HEK293 (cell line): Measurements from ENCODE around the gene CENATAC.
A peak's percentile ranks its signal among the peaks of the same experiment; 100 is the strongest.

Experiments
- GLI4 ChIP-seq: fragments of 450-650 bp; formaldehyde crosslinking; IDR thresholded peaks from 2 replicates; pipeline ENCODE4 v1.5.1; 2016; ENCODE audit warnings: missing biosample characterization, missing genetic modification characterization
- GLIS1 ChIP-seq: fragments of 450-650 bp; formaldehyde crosslinking; IDR thresholded peaks from 2 replicates; pipeline ENCODE4 v1.5.1; 2016; ENCODE audit warnings: missing biosample characterization, missing genetic modification characterization
- KLF7 ChIP-seq: fragments of 450-650 bp; formaldehyde crosslinking; IDR thresholded peaks from 2 replicates; pipeline ENCODE4 v1.5.1; 2016; ENCODE audit warnings: missing biosample characterization, missing genetic modification characterization, borderline replicate concordance
- SCRT2 ChIP-seq: fragments of 450-650 bp; formaldehyde crosslinking; IDR thresholded peaks from 2 replicates; pipeline ENCODE4 v1.5.1; 2016; ENCODE audit warnings: missing biosample characterization, missing genetic modification characterization
- SP2 ChIP-seq: fragments of 450-650 bp; formaldehyde crosslinking; IDR thresholded peaks from 2 replicates; pipeline ENCODE4 v1.5.1; 2016; ENCODE audit warnings: missing biosample characterization, missing genetic modification characterization
- YY2 ChIP-seq: fragments of 450-650 bp; formaldehyde crosslinking; IDR thresholded peaks from 2 replicates; pipeline ENCODE4 v1.5.1; 2016; ENCODE audit warnings: missing biosample characterization, missing genetic modification characterization
- ZBTB17 ChIP-seq: fragments of 450-650 bp; formaldehyde crosslinking; IDR thresholded peaks from 2 replicates; pipeline ENCODE4 v1.5.1; 2016; ENCODE audit warnings: missing biosample characterization, missing genetic modification characterization
- ZBTB48 ChIP-seq: fragments of 450-650 bp; formaldehyde crosslinking; IDR thresholded peaks from 2 replicates; pipeline ENCODE4 v1.5.1; 2016; ENCODE audit warnings: missing biosample characterization, missing genetic modification characterization
- ZNF16 ChIP-seq: fragments of 450-650 bp; formaldehyde crosslinking; IDR thresholded peaks from 2 replicates; pipeline ENCODE4 v1.5.1; 2016; ENCODE audit warnings: low read depth, missing biosample characterization, missing genetic modification characterization
- ZNF24 ChIP-seq: fragments of 450-650 bp; formaldehyde crosslinking; IDR thresholded peaks from 2 replicates; pipeline ENCODE4 v1.5.1; 2016; ENCODE audit warnings: missing biosample characterization, missing genetic modification characterization
- ZNF248 ChIP-seq: fragments of 450-650 bp; formaldehyde crosslinking; IDR thresholded peaks from 2 replicates; pipeline ENCODE4 v1.5.1; 2017; ENCODE audit warnings: missing biosample characterization, missing genetic modification characterization
- ZNF266 ChIP-seq: fragments of 450-650 bp; formaldehyde crosslinking; IDR thresholded peaks from 2 replicates; pipeline ENCODE4 v1.5.1; 2016; ENCODE audit warnings: missing biosample characterization, missing genetic modification characterization, low read depth
- ZNF292 ChIP-seq: fragments of 450-650 bp; formaldehyde crosslinking; IDR thresholded peaks from 2 replicates; pipeline ENCODE4 v1.5.1; 2016; ENCODE audit warnings: low read depth, missing biosample characterization, missing genetic modification characterization, borderline replicate concordance
- ZNF350 ChIP-seq: fragments of 450-650 bp; formaldehyde crosslinking; IDR thresholded peaks from 2 replicates; pipeline ENCODE4 v1.5.0; 2017; ENCODE audit warnings: missing biosample characterization, mild to moderate bottlenecking, missing genetic modification characterization
- ZNF416 ChIP-seq: fragments of 450-650 bp; formaldehyde crosslinking; IDR thresholded peaks from 2 replicates; pipeline ENCODE4 v1.5.1; 2016; ENCODE audit warnings: missing biosample characterization, missing genetic modification characterization
- ZNF423 ChIP-seq: fragments of 450-650 bp; formaldehyde crosslinking; IDR thresholded peaks from 2 replicates; pipeline ENCODE4 v1.5.1; 2016; ENCODE audit warnings: missing biosample characterization, missing genetic modification characterization
- ZNF529 ChIP-seq: fragments of 450-650 bp; formaldehyde crosslinking; IDR thresholded peaks from 2 replicates; pipeline ENCODE4 v1.5.1; 2017; ENCODE audit warnings: missing genetic modification characterization, missing biosample characterization; ENCODE audit not compliant: insufficient replicate concordance
- ZNF624 ChIP-seq: fragments of 450-650 bp; formaldehyde crosslinking; IDR thresholded peaks from 2 replicates; pipeline ENCODE4 v1.5.1; 2017; ENCODE audit warnings: missing biosample characterization, missing genetic modification characterization
- ZNF837 ChIP-seq: fragments of 450-650 bp; formaldehyde crosslinking; IDR thresholded peaks from 2 replicates; pipeline ENCODE4 v1.5.1; 2016; ENCODE audit warnings: missing biosample characterization, missing genetic modification characterization
- TF ChIP-seq, protein P1 (sequence below): fragments of 450-650 bp; formaldehyde crosslinking; IDR thresholded peaks from 2 replicates; pipeline ENCODE4 v1.5.1; 2016; ENCODE audit warnings: missing biosample characterization, missing genetic modification characterization
- TF ChIP-seq, protein P2 (sequence below): fragments of 450-650 bp; formaldehyde crosslinking; IDR thresholded peaks from 2 replicates; pipeline ENCODE4 v1.5.1; 2016; ENCODE audit warnings: missing biosample characterization, missing genetic modification characterization
- TF ChIP-seq, protein P3 (sequence below): fragments of 450-650 bp; formaldehyde crosslinking; IDR thresholded peaks from 2 replicates; pipeline ENCODE4 v1.5.1; 2016; ENCODE audit warnings: missing biosample characterization, missing genetic modification characterization
- TF ChIP-seq, protein P4 (sequence below): fragments of 450-650 bp; formaldehyde crosslinking; IDR thresholded peaks from 2 replicates; pipeline ENCODE4 v1.5.1; 2016; ENCODE audit warnings: missing biosample characterization, missing genetic modification characterization
- TF ChIP-seq, protein P5 (sequence below): fragments of 450-650 bp; formaldehyde crosslinking; IDR thresholded peaks from 2 replicates; pipeline ENCODE4 v1.5.1; 2016; ENCODE audit warnings: missing biosample characterization, missing genetic modification characterization
- TF ChIP-seq, protein P6 (sequence below): fragments of 450-650 bp; formaldehyde crosslinking; IDR thresholded peaks from 2 replicates; pipeline ENCODE4 v1.5.1; 2016; ENCODE audit warnings: missing biosample characterization, missing genetic modification characterization
- TF ChIP-seq, protein P7 (sequence below): fragments of 450-650 bp; formaldehyde crosslinking; IDR thresholded peaks from 2 replicates; pipeline ENCODE4 v1.5.1; 2016; ENCODE audit warnings: missing biosample characterization, missing genetic modification characterization

Gene CENATAC

DNA sequence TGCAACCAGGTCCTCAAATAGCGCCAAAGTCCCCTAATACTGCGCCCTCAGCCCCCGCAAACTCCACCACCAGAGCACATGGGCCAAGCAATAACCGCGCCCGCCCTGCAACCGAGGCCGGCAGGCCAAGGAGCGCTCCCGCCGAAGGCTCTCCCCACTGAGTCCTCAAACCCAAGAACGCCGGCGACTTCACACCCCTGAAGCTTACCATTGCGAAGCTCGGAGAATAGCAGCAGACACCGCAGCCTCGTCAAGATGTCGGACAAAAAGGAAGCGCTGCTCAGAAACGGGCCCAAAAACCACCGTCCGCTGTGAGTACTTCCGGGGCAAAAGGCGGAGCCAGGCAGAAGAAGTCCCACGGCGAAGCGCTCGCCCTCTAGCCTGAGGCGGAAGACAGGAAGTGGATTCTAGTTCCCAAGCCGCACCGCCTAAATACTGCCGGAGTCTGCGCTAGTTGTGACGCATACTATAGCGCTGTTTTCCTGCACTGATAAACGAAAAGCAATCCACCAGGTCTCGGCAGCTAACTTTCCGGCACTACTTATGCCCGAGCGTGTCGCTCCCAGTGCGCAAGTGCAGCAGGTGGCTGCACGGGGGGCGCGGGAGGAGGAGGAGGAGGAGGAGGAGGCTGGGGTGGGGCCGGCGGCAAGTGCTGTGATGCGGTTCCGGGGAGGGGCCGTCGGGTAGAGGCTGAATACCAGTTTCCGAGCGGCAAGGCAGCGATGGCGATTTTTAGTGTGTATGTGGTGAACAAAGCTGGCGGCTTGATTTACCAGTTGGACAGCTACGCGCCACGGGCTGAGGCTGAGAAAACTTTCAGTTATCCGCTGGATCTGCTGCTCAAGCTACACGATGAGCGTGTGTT, 20.4 kb downstream of the CENATAC start, which contains the start of the genes RPS25 and TRAPPC4 (continued):
- 0 out of 2 replicates have a peak, but pooled peaks have one; percentile 55 for TF ChIP-seq YY2
- TF ChIP-seq, protein P1, sequence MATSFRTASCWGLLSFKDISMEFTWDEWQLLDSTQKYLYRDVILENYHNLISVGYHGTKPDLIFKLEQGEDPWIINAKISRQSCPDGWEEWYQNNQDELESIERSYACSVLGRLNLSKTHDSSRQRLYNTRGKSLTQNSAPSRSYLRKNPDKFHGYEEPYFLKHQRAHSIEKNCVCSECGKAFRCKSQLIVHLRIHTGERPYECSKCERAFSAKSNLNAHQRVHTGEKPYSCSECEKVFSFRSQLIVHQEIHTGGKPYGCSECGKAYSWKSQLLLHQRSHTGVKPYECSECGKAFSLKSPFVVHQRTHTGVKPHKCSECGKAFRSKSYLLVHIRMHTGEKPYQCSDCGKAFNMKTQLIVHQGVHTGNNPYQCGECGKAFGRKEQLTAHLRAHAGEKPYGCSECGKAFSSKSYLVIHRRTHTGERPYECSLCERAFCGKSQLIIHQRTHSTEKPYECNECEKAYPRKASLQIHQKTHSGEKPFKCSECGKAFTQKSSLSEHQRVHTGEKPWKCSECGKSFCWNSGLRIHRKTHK, result no peak
- no peak for TF ChIP-seq ZNF423 (tag by site-specific recombination)
- TF ChIP-seq GLIS1 (tag by site-specific recombination), result peak; percentile 59
- TF ChIP-seq ZNF837 (tag by site-specific recombination), result no peak
- no peak for TF ChIP-seq ZNF248 (tag by site-specific recombination)
- TF ChIP-seq ZNF350 (tag by site-specific recombination), result no peak
- TF ChIP-seq, protein P2, sequence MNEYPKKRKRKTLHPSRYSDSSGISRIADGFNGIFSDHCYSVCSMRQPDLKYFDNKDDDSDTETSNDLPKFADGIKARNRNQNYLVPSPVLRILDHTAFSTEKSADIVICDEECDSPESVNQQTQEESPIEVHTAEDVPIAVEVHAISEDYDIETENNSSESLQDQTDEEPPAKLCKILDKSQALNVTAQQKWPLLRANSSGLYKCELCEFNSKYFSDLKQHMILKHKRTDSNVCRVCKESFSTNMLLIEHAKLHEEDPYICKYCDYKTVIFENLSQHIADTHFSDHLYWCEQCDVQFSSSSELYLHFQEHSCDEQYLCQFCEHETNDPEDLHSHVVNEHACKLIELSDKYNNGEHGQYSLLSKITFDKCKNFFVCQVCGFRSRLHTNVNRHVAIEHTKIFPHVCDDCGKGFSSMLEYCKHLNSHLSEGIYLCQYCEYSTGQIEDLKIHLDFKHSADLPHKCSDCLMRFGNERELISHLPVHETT (tag by site-specific recombination), result no peak
- TF ChIP-seq ZNF266 (tag by site-specific recombination), result no peak
- no peak for TF ChIP-seq GLI4
- TF ChIP-seq ZNF416 (tag by site-specific recombination), result no peak
- no peak for TF ChIP-seq ZNF529 (tag by site-specific recombination)
- TF ChIP-seq, protein P3, sequence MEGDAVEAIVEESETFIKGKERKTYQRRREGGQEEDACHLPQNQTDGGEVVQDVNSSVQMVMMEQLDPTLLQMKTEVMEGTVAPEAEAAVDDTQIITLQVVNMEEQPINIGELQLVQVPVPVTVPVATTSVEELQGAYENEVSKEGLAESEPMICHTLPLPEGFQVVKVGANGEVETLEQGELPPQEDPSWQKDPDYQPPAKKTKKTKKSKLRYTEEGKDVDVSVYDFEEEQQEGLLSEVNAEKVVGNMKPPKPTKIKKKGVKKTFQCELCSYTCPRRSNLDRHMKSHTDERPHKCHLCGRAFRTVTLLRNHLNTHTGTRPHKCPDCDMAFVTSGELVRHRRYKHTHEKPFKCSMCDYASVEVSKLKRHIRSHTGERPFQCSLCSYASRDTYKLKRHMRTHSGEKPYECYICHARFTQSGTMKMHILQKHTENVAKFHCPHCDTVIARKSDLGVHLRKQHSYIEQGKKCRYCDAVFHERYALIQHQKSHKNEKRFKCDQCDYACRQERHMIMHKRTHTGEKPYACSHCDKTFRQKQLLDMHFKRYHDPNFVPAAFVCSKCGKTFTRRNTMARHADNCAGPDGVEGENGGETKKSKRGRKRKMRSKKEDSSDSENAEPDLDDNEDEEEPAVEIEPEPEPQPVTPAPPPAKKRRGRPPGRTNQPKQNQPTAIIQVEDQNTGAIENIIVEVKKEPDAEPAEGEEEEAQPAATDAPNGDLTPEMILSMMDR (tag by site-specific recombination), result no peak
- peak; percentile 97 for TF ChIP-seq ZBTB17 (tag by site-specific recombination)
- TF ChIP-seq, protein P4, sequence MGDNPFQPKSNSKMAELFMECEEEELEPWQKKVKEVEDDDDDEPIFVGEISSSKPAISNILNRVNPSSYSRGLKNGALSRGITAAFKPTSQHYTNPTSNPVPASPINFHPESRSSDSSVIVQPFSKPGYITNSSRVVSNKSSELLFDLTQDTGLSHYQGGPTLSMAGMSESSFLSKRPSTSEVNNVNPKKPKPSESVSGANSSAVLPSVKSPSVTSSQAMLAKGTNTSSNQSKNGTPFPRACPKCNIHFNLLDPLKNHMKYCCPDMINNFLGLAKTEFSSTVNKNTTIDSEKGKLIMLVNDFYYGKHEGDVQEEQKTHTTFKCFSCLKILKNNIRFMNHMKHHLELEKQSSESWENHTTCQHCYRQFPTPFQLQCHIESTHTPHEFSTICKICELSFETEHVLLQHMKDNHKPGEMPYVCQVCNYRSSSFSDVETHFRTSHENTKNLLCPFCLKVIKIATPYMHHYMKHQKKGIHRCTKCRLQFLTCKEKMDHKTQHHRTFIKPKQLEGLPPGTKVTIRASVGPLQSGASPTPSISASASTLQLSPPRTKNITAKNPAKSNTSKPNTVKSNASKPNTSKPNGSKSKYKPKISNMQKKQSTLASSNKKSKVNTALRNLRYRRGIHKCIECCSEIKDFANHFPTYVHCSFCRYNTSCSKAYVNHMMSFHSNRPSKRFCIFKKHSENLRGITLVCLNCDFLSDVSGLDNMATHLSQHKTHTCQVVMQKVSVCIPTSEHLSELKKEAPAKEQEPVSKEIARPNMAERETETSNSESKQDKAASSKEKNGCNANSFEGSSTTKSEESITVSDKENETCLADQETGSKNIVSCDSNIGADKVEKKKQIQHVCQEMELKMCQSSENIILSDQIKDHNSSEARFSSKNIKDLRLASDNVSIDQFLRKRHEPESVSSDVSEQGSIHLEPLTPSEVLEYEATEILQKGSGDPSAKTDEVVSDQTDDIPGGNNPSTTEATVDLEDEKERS (tag by site-specific recombination), result no peak
- TF ChIP-seq, protein P5, sequence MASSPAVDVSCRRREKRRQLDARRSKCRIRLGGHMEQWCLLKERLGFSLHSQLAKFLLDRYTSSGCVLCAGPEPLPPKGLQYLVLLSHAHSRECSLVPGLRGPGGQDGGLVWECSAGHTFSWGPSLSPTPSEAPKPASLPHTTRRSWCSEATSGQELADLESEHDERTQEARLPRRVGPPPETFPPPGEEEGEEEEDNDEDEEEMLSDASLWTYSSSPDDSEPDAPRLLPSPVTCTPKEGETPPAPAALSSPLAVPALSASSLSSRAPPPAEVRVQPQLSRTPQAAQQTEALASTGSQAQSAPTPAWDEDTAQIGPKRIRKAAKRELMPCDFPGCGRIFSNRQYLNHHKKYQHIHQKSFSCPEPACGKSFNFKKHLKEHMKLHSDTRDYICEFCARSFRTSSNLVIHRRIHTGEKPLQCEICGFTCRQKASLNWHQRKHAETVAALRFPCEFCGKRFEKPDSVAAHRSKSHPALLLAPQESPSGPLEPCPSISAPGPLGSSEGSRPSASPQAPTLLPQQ, result peak; percentile 53; the same call in 1 of the 2 replicates
- TF ChIP-seq, protein P6, sequence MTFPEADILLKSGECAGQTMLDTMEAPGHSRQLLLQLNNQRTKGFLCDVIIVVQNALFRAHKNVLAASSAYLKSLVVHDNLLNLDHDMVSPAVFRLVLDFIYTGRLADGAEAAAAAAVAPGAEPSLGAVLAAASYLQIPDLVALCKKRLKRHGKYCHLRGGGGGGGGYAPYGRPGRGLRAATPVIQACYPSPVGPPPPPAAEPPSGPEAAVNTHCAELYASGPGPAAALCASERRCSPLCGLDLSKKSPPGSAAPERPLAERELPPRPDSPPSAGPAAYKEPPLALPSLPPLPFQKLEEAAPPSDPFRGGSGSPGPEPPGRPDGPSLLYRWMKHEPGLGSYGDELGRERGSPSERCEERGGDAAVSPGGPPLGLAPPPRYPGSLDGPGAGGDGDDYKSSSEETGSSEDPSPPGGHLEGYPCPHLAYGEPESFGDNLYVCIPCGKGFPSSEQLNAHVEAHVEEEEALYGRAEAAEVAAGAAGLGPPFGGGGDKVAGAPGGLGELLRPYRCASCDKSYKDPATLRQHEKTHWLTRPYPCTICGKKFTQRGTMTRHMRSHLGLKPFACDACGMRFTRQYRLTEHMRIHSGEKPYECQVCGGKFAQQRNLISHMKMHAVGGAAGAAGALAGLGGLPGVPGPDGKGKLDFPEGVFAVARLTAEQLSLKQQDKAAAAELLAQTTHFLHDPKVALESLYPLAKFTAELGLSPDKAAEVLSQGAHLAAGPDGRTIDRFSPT (tag by site-specific recombination), result 0 out of 2 replicates have a peak, but pooled peaks have one; percentile 10
- TF ChIP-seq, protein P7, sequence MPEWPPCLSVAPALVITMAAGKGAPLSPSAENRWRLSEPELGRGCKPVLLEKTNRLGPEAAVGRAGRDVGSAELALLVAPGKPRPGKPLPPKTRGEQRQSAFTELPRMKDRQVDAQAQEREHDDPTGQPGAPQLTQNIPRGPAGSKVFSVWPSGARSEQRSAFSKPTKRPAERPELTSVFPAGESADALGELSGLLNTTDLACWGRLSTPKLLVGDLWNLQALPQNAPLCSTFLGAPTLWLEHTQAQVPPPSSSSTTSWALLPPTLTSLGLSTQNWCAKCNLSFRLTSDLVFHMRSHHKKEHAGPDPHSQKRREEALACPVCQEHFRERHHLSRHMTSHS (tag by site-specific recombination), result no peak
- no peak for TF ChIP-seq ZBTB48 (tag by site-specific recombination)
- peak; percentile 91 for TF ChIP-seq SP2 (tag by site-specific recombination)
- TF ChIP-seq ZNF624 (tag by site-specific recombination), result no peak
- no peak for TF ChIP-seq ZNF292 (tag by site-specific recombination)
- peak; percentile 100 for TF ChIP-seq SCRT2 (tag by site-specific recombination)
- no peak for TF ChIP-seq ZNF24
- 0 out of 2 replicates have a peak, but pooled peaks have one; percentile 31 for TF ChIP-seq KLF7 (tag by site-specific recombination)
- no peak for TF ChIP-seq ZNF16
